Left renal pelvis (tissue), 4 donors: Measurements from ENCODE around the gene ADA. TPM values are rescaled to one million over a fixed set of nuclear protein-coding genes. Genes with fewer than 3 reads are reported as not detected.

Experiments
- DNase-seq, 4 donors: peaks; one replicate each; pipeline ENCODE4 v3.0.0-alpha.2; 2013; ENCODE audit warnings: low read depth in 4 of 4, low spot score in 3 of 4
- polyA plus RNA-seq, 4 donors: library from polyadenylated mRNA; unstranded; fragments of 120-200 nt; gene quantifications; one replicate each; pipeline ENCODE4 v1.2.1, GENCODE V29; 2013; ENCODE audit not compliant: insufficient read length in 4 of 4

The ADA gene
- polyA plus RNA-seq, 4 donors: 5.7 to 7.2 (median 6.7) TPM

DNA sequence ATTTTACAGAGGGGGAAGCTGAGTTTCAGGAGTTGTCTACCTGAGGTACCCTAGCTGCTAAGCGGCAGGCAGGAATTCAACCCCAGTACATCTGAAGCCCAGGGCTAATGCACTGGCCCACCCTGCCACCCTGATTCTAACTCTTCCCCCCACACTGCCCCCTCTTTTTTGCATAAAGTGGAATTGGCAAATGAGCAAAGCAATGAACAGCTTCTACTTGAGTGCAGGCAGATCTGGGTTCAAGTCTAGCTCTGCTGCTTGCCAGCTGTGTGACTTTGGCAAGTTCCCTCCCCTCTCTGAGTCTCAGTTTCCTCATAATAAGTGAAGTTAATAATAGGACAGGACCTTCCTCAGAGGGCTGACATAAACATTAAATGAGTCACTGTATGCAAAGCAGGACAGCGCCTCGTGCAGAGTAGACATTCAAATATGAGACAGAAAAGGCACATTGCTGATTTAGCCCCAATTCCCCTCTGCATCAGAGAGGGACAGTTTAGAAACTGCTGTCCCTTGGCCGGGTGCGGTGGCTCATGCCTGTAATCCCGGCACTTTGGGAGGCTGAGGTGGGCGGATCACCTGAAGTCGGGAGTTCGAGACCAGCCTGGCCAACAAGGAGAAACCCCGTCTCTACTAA lies 4.7 kb downstream of the ADA start:
- no peak for DNase-seq

GRCh38 chr20:44646023-44646640 lies 5.4 kb downstream of the ADA start:
- peak in 1 of 4 donors; percentile 39 for DNase-seq

DNA sequence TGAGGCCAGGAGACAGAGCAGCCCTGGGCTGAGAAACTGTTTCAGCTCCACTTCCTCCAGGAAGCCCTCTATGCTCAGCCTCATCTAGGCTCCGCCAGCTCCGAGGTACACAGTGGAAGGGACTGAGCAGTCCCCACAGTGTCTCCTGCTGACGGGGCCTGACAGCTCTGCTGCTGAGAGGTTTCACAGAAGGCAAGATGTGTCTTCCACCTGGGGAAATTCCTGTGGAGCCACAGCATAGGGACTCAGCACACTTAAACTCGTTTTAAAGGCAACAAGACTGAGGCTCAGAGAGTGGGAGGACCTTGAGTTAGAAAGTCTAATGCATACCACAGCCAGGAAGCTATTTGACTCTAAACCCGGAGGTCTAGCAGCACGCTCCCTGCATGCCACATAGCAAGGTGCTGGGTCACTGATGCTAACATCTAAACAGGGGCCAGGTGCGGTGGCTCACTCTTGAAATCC lies 6.8 kb downstream of the ADA start:
- DNase-seq: no peak

- DNase-seq: no peak
These were observed 7.3 kb downstream of the ADA start for GRCh38 chr20:44644230-44644617.

- no peak for DNase-seq
These were observed 7.8 kb downstream of the ADA start for GRCh38 chr20:44643596-44644229.

DNA sequence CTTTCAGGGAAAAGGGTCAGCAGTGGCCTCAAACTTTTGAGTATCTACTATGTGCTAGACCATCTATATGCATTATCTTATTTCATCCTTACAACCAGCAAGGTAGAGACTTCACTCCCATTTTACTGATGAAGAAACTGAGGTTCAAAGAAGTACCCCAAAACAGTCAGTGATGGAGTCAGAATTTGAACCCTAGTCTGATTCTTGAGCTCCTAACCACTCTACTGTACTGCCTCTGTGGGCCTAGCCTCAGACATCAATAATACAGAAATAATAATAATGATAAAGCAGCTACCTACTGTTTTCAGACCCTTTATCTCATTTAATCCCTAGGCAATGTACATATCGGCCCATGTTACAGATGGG lies 8.4 kb downstream of the ADA start:
- no peak for DNase-seq

- peak in 2 of 4 donors; percentile 39 to 62 for DNase-seq
These were observed 9.0 kb downstream of the ADA start for GRCh38 chr20:44642203-44643153.

DNA sequence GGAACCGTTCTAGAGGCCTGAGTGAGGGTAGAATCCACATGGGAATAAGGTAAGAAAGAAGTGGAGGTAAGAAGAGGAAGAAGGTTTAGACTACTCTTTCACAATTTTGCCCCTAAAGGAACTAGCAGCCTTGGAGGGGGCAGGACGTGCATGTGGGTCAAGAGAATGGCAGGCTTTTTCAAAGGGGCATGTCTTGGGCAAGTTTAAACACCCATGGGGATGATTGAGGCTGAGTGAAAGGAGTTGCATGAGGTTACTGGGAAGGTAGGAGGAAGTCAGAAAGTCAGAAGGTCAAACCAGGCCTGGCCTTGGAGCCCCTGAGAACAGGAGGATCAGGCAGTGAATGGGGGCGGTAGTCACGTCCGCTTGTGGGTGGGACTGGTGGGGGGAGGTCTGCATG lies 10.2 kb downstream of the ADA start:
- DNase-seq: no peak

DNA sequence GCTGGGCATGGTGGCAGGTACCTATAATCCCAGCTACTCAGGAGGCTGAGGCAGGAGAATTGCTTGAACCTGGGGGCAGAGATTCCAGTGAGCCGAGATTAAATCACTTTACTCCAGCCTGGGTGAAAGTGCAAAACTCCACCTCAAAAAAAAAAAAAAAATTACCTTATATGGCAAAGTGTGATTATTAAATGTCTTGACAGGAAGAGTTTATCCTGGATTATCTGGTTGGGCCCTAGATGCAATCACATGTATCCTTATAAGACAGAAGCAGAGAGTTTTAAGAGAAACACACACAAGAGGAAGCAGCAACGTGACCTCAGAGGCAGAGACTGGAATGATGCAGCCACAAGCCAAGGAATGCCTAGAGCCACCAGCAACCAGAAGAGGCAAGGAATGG lies 11.0 kb downstream of the ADA start:
- DNase-seq: no peak

DNA sequence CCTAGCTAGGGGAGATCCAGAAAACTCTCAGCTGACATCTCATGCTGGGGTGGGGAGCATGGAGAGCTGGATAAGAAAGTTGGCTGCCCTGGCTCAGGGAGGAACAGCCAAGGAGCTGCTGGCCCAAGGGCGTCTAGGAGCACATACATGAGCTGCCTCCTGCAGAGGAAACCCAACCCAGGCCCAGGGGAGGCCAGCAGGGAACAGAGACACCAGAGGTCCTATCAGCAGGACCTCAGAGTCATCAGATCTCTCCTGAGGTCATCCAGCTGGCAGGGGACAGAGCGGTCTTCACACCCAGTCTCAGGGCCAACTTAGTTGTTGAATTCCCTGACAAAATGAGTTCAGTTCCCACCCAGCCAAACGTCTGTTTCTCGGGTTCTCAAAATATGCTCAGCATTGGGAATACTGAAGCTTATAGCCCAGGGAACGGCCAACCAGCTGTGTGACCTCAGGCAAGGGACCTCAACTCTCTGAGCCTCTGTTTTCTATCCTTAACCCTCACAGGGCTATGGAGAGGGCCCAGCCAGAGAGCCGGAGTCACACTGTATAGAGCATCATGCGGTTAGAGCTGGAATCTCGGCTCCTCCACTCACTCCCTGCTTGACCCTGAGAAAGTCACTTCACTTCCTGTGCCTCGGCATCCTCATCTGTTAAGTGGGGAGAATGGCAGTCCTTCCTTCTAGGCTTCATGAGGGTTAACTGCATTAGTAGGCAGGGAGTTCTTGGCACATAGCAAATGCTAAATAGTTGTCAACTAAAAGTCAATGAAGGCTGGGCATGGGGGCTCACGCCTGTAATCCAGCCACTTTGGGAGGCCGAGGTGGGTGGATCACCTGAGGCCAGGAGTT lies 13.8 kb downstream of the ADA start:
- DNase-seq: no peak

GRCh38 chr20:44637042-44637441 lies 14.5 kb downstream of the ADA start:
- no peak for DNase-seq

- DNase-seq: no peak
These were observed 15.6 kb downstream of the ADA start for GRCh38 chr20:44635877-44636276.

DNA sequence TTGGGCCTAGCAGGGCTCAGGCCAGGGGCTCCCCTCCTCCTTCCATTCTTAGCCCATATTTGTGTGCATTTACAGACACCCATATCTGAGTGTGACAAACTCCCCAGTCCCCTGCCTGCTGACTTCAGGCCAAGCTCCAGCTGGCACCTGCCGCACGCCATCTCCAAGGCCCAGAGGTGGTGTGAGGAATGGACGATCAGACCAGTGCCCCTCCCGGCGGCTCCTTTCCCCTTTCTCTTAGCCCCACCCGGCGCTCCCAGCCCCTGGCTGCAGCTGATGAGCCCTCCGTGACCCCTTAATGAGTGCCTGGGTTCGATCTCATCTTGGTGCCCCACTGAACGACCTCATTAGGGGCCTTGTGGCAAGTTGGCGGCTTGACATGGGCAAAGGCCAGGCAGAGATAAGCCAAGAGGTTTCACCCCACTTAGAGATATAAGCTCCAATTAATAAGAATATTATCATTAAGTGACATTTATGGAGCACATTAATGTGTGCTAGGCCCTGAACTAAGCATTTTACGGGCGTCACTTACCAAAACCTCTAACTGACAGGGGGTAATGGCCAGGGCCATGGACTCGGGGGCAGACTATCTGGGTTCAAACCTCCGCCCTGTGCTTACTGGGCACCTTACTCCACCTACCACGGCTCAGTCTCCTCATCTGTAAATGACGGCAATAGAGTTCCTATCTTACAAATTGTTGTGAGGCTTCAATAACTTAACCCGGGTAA lies 17.5 kb downstream of the ADA start:
- DNase-seq: no peak

- no peak for DNase-seq
These were observed 18.2 kb downstream of the ADA start for GRCh38 chr20:44633187-44633810.

- no peak for DNase-seq
These were observed 19.3 kb downstream of the ADA start for GRCh38 chr20:44632103-44632752.

DNA sequence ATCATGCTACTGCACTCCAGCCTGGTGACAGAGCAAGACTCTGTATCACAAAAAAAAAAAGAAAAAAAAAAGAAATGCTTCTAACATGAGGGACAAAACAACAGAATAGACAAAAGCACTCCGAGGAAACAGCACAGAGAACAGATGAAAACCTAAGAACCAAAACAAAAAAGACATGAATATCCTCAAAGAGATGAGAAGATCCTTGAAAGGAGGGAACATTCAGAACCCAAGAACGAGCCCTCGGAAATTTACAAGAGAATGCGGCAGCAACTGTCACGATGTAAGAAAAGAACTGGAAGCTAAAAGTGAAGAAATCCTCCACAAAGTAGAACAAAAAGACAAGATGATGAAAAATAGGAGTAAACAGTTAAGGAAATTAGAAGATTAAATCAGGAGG lies 21.2 kb downstream of the ADA start:
- no peak for DNase-seq

DNA sequence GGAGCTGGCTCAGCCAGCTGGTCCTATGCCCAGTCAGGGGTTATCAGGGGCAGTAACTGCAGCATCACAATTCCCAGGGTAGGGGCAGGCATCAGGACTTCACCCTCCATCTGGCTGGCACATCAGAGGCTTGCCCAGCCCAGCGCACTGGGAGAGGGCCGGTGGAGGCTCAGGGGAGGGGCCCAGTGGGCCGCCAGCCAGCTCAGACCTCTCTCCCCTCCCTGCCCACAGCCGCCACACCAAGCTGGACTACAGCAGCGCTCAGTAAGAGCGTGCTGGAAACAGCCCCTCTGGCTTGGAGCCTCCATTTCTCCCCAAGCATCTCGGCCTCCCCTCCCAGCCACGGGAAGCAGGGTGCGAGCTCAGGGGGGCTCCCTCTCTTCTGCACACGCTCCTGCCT lies 22.0 kb downstream of the ADA start:
- DNase-seq: no peak

DNA sequence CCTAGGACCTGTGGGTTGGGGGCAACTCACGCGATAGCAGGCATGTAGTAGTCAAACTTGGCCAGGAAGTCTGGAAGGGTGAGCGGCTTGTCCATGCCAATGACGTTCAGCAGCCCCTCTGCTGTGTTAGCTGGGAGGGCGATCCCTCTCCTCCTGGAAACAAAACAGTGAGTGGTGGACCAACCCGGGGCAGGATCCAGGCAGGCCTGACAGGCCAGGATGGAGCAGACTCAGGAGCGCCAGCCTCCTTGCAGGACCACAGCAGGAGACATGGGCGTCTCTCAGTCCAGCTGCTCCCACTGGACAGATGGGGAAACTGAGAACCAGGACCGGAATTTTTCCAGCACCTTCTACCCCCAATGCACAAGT lies 22.5 kb downstream of the ADA start:
- no peak for DNase-seq
